ENCODE measurements around the gene HTR4. TPM values are rescaled to one million over a fixed set of nuclear protein-coding genes. Genes with fewer than 3 reads are reported as not detected.
"Not testable (repeated sequence)": the region's sequence is repeated elsewhere in the genome, so short reads cannot be mapped to it uniquely, and the experiment has no call there.

The HTR4 gene
- total RNA-seq, 4 donors from 2014 or later = 0.76 TPM; not detected in 3

DNA sequence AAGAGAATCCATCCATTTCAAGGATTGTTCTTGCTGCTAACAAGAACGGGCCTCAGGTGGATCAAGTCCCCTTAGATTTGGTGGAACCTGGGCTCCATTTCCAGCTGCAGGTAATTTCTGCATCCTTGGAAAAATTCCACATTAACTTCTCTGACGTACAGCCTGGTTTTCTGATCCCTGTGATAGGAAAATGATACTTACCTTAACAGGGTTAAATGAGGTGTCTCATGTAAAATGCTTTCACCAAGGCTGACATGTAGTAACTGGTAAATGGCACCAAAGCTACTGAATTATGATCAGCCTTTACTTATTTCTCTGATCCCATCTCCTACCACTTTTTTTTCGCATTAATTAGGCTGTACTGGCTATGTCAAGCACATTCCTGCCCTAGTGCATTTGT, 176.9 kb downstream of the HTR4 start:
- DNase-seq = no peak
- no peaks in the 10 kb centered on the region for H3K9me3 ChIP-seq
- intact Hi-C loops (cut with DNase I) = no loop called here
- no peak overlapping the region for H3K27ac ChIP-seq
- H3K4me1 ChIP-seq = no peaks in the 10 kb centered on the region
- H3K36me3 ChIP-seq = no peaks in the 10 kb centered on the region
- peaks cover 0 to 19% (median 0%) of the 10 kb centered on the region in 4 donors for H3K27me3 ChIP-seq
- no peak overlapping the region for H3K4me3 ChIP-seq
- WGBS, 2 donors = 53 to 59% methylated on average over 3 of the region's 3 CpGs
- TF ChIP-seq, protein P1, sequence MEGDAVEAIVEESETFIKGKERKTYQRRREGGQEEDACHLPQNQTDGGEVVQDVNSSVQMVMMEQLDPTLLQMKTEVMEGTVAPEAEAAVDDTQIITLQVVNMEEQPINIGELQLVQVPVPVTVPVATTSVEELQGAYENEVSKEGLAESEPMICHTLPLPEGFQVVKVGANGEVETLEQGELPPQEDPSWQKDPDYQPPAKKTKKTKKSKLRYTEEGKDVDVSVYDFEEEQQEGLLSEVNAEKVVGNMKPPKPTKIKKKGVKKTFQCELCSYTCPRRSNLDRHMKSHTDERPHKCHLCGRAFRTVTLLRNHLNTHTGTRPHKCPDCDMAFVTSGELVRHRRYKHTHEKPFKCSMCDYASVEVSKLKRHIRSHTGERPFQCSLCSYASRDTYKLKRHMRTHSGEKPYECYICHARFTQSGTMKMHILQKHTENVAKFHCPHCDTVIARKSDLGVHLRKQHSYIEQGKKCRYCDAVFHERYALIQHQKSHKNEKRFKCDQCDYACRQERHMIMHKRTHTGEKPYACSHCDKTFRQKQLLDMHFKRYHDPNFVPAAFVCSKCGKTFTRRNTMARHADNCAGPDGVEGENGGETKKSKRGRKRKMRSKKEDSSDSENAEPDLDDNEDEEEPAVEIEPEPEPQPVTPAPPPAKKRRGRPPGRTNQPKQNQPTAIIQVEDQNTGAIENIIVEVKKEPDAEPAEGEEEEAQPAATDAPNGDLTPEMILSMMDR (IDR thresholded peaks at IDR 0.05) = no peak
- no peak for TF ChIP-seq POLR2A (IDR thresholded peaks at IDR 0.05)

DNA sequence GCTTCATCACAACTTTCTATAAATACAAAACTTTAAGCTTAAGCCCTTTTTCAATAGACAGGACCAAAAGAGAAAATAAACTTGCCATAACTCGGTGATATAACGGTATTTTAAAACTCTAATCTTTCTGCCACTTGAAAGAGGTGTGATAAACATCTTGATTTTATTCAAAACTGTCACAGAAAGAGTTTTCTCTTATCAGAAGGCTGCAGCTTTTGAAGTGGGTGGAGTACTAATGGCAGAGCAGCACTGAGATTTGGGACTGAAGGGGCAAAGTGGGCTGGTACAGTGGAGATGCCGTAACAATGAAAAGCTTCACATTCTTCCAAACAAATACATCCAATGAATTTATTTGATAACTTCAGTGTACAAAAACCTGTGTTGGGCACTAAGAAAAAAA, 178.0 kb downstream of the HTR4 start:
- Histone ChIP-seq H3K36me3 (no peaks in the 10 kb centered on the region), H3K9me3 (no peaks in the 10 kb centered on the region), H3K27ac (no peak overlapping the region), H3K4me3 (no peak overlapping the region), H3K27me3 (peaks cover 0 to 19% (median 0%) of the 10 kb centered on the region in 4 donors), H3K4me1 (no peaks in the 10 kb centered on the region)
- DNase-seq = no peak
- intact Hi-C loops (cut with DNase I) = no loop called here
- WGBS, 2 donors = 63 to 70% methylated on average over 3 of the region's 3 CpGs
- no peak for TF ChIP-seq POLR2A (IDR thresholded peaks at IDR 0.05)
- TF ChIP-seq, protein P1 (IDR thresholded peaks at IDR 0.05) = no peak

DNA sequence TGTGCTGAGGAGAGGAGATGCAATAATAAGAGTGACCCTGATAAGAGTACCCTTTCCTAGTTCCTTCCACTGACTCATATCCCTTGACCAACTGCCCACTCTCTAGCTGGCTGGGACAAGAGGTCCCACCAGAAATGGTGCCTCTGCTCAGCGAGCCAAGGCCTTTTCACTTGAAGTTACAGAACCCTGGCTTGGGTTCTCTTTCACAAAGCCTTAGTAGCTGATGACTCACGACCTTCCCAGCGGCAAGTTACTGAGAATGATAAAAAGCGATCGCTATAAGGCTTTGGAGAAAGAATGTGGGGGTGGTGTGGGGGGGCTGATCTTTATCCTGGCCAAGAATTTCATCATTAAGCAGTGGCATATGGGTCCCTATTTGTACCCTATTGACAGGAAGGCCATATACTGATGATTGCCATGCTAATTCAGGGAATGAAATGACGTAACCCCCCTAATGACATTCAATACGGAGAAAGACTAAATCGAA, 180.3 kb downstream of the HTR4 start:
- no peaks in the 10 kb centered on the region for H3K9me3 ChIP-seq
- 68 to 69% methylated on average over 8 of the region's 8 CpGs for WGBS, 2 donors
- no peak overlapping the region for H3K4me3 ChIP-seq
- TF ChIP-seq, protein P1 (IDR thresholded peaks at IDR 0.05) = no peak
- peak overlapping the region in 1 of 4 donors; percentile 40 for H3K27ac ChIP-seq
- no peak for DNase-seq
- peaks cover 0 to 6% (median 0%) of the 10 kb centered on the region in 3 donors for H3K4me1 ChIP-seq
- no peaks in the 10 kb centered on the region for H3K36me3 ChIP-seq
- intact Hi-C loops (cut with DNase I) = no loop called here
- peaks cover 0 to 19% (median 0%) of the 10 kb centered on the region in 4 donors for H3K27me3 ChIP-seq

DNA sequence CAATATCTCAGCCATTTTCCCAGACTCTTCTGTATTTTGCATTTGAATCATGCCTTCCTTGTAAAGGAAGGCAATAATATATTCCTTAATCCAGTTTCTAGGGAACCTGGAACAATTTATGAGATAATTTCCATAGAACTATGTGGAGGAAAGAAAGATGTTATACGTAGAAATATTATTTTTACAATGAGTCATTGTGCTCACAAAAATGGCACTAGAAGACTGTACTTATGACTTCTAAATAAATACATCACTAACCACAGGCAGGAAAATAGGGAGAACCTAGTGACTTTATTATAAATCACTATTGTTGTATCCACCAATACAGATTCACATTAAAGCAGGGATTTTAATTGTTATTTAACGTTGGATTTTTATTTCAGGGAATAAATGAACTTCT, 182.9 kb downstream of the HTR4 start:
- DNase-seq = no peak
- H3K27me3 ChIP-seq = peaks cover 0 to 1% (median 0%) of the 10 kb centered on the region in 4 donors
- no peaks in the 10 kb centered on the region for H3K36me3 ChIP-seq
- H3K27ac ChIP-seq = no peak overlapping the region
- H3K4me1 ChIP-seq = peaks cover 0 to 7% (median 0%) of the 10 kb centered on the region in 3 donors
- intact Hi-C loops (cut with DNase I) = no loop called here
- TF ChIP-seq POLR2A (IDR thresholded peaks at IDR 0.05) = no peak
- TF ChIP-seq, protein P1 (IDR thresholded peaks at IDR 0.05) = no peak
- H3K9me3 ChIP-seq = no peaks in the 10 kb centered on the region
- 75 to 81% methylated on average over 2 of the region's 2 CpGs for WGBS, 2 donors
- no peak overlapping the region for H3K4me3 ChIP-seq

DNA sequence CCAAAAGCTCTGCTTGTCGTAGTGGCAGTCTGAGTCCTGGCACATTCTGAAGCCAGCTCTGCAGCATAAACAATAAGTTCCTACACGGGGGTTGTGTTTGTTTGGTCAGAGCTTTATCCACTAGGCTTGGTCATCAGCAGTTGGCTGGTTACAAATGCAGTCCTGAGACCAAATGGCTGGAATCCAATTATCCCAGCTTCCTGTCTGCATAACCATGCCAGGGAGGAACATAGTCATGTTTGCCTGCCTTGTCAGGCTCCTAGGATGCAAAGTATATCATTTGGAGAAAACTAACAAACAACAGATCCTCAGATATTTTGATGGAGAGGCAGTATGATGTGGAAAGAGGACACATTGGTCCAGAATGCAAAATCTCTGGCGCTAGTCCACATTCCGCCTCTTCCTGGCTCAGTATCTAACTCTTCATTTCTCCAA, 184.8 kb downstream of the HTR4 start:
- Histone ChIP-seq H3K36me3 (no peaks in the 10 kb centered on the region), H3K27ac (peak overlapping the region in 2 of 4 donors; percentile 66), H3K27me3 (no peaks in the 10 kb centered on the region), H3K9me3 (no peaks in the 10 kb centered on the region), H3K4me1 (peaks cover 0 to 18% (median 0%) of the 10 kb centered on the region in 3 donors), H3K4me3 (no peak overlapping the region)
- no peak for DNase-seq
- intact Hi-C loops (cut with DNase I) = no loop called here
- TF ChIP-seq, protein P1 (IDR thresholded peaks at IDR 0.05) = no peak
- TF ChIP-seq POLR2A (IDR thresholded peaks at IDR 0.05) = no peak
- WGBS, 2 donors = 50 to 61% methylated on average over 4 of the region's 4 CpGs

DNA sequence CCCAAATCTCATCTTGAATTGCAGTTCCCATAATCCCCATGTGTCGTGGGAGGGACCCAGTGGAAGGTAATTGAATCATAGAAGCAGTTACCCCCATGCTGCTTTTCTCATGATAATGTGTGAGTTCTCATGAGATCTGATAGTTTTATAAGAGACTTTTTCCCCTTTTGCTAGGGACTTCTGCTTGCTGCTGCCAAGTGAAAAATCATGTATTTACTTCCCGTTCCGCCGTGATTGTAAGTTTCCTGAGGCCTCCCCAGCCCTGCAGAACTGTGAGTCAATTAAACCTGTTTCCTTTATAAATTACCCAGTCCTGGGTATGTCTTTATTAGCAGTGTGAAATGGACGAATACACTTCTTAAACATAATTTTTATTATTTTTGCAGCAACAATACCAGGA, 185.6 kb downstream of the HTR4 start:
- DNase-seq; intact Hi-C loops (cut with DNase I); H3K36me3 ChIP-seq; H3K4me3 ChIP-seq; H3K9me3 ChIP-seq; H3K27me3 ChIP-seq: not testable (repeated sequence)
- Histone ChIP-seq H3K27ac (peak overlapping the region in 2 of 4 donors; percentile 66), H3K4me1 (peaks cover 0 to 18% (median 0%) of the 10 kb centered on the region in 3 donors)
- 67 to 77% methylated on average over 5 of the region's 5 CpGs for whole genome bisulfite sequencing, 2 donors

All from esophagus squamous epithelium (tissue), 5 donors.